Caco-2 (cell line): ENCODE data around the gene NCKAP5. TPM values are rescaled to one million over a fixed set of nuclear protein-coding genes. Genes with fewer than 3 reads are reported as not detected.

Experiments used
- BruUV-seq: library from RNA; stranded (reverse); fragments of 400-500 nt; replicated peaks from 2 replicates; lab custom pipeline; 2021; lab: Mats Ljungman, UMichigan
- CTCF ChIA-PET: fragments of 300-600 bp; sonication (Branson Sonifier 250); formaldehyde crosslinking; loops from one replicate; lab custom pipeline; 2022; ENCODE audit warnings: antibody characterized with exemption; lab: Charles Lee
- POLR2A ChIA-PET: fragments of 300-600 bp; sonication (Branson Sonifier 250); formaldehyde crosslinking; loops from one replicate; lab custom pipeline; 2022; ENCODE audit warnings: antibody characterized with exemption; lab: Charles Lee
- DNase-seq, 2 experiments: peaks; one replicate each; pipeline versions ENCODE4 v3.0.0 to v3.0.0-alpha.2; 2020 to 2022
- H3K27me3 ChIP-seq: replicated peaks from 2 replicates; pipeline ENCODE4 v1.6.0; 2011; ENCODE audit warnings: low read length; ENCODE audit not compliant: control insufficient read depth, insufficient read depth
- H3K36me3 ChIP-seq: 2 replicates; pipeline ENCODE4 v1.5.1; 2011; ENCODE audit warnings: low read length; ENCODE audit not compliant: control insufficient read depth, insufficient read depth
- H3K4me1 ChIP-seq: fragments of 250-450 bp; sonication (Bioruptor Pico); 2 replicates; pipeline ENCODE4 v1.5.1; 2020; ENCODE audit warnings: mild to moderate bottlenecking
- H3K4me3 ChIP-seq: 2 replicates; pipeline ENCODE4 v1.5.1; 2011; ENCODE audit warnings: low read depth, mild to moderate bottlenecking, control low read depth, low read length
- H3K9me3 ChIP-seq: fragments of 250-450 bp; sonication (Bioruptor Pico); 2 replicates; pipeline ENCODE4 v1.5.1; 2020; ENCODE audit warnings: mild to moderate bottlenecking, moderate library complexity
- H3K27ac Mint-ChIP-seq: one replicate; pipeline ENCODE4 v1.8.0; 2022; ENCODE audit warnings: mixed read lengths; ENCODE audit not compliant: unreplicated experiment
- H3K27me3 Mint-ChIP-seq: one replicate; pipeline ENCODE4 v1.8.0; 2022; ENCODE audit warnings: mixed read lengths; ENCODE audit not compliant: insufficient read depth, unreplicated experiment
- H3K36me3 Mint-ChIP-seq: one replicate; pipeline ENCODE4 v1.8.0; 2022; ENCODE audit warnings: mild to moderate bottlenecking, mixed read lengths; ENCODE audit not compliant: insufficient read depth, unreplicated experiment
- H3K4me1 Mint-ChIP-seq: one replicate; pipeline ENCODE4 v1.8.0; 2022; ENCODE audit warnings: low read depth, mixed read lengths; ENCODE audit not compliant: unreplicated experiment
- H3K4me3 Mint-ChIP-seq: one replicate; pipeline ENCODE4 v1.8.0; 2022; ENCODE audit warnings: mild to moderate bottlenecking, moderate library complexity, mixed read lengths; ENCODE audit not compliant: unreplicated experiment
- H3K9me3 Mint-ChIP-seq: one replicate; pipeline ENCODE4 v1.8.0; 2022; ENCODE audit warnings: mixed read lengths; ENCODE audit not compliant: unreplicated experiment
- CTCF ChIP-seq, 2 experiments: fragments of 200-600 bp in 1 of 2; IDR thresholded peaks; 1 replicate in 1 of 2; 2 replicates in 1 of 2; pipeline versions ENCODE4 v1.5.1 to v1.8.0; 2011 to 2022; ENCODE audit warnings: antibody characterized with exemption in 1 of 2, control low read depth in 1 of 2, inconsistent platforms in 1 of 2, low read depth in 1 of 2, low read length in 1 of 2, mild to moderate bottlenecking in 1 of 2, moderate library complexity in 1 of 2; ENCODE audit not compliant: insufficient read depth in 1 of 2, severe bottlenecking in 1 of 2, unreplicated experiment in 1 of 2
- intact Hi-C: fragments of 100-400 bp; cut with micrococcal nuclease; formaldehyde crosslinking; loops from one replicate; pipeline ENCODE4 v1.10.0; 2022; ENCODE audit not compliant: unreplicated experiment
- total RNA-seq: library from RNA; stranded (reverse); gene quantifications from 2 replicates; pipeline ENCODE4 v1.2.3, GENCODE V29; 2022

Gene NCKAP5
- total RNA-seq, 1 experiment from 2014 or later: 3.8 TPM

DNA sequence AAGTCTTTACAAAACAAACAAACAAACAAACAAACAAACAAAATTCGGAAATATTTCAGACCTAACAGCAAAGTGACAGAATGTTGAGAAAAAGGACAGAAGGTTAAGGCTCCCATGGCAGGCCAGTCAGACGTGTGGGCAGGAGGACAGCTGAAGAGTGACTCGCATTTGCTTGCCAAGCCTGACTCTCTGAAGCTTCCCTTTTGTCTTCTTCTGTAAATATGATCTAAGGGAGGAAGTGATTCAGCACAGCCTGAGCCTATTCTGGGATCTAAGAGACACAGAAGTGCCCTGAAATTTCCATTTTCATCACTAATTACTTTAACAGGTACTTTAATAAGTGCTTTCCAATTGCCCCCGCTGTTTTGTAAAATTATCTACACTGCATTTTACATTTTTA is 764.2 kb downstream of the NCKAP5 start:
- Histone ChIP-seq H3K9me3 (no peaks in the 10 kb centered on the region; the same call in 1 of the 2 replicates), H3K27me3 (no peaks in the 10 kb centered on the region), H3K4me1 (no peaks in the 10 kb centered on the region), H3K36me3 (no peaks in the 10 kb centered on the region), H3K4me3 (no peak overlapping the region)
- H3K27ac Mint-ChIP-seq: no peak overlapping the region
- no peaks in the 10 kb centered on the region for H3K27me3 Mint-ChIP-seq
- TF ChIP-seq CTCF (IDR thresholded peaks at IDR 0.05; ENCODE audit: insufficient read depth in 1 of 2, low read depth in 1 of 2, low read length in 1 of 2, severe bottlenecking in 1 of 2, unreplicated experiment in 1 of 2): no peak
- ChIA-PET CTCF (no interaction called here), POLR2A (no interaction called here)
- peaks cover 36% of the 10 kb centered on the region for H3K9me3 Mint-ChIP-seq
- no TSS peak for BruUV-seq
- intact Hi-C loops: no loop called here
- H3K36me3 Mint-ChIP-seq: no peaks in the 10 kb centered on the region
- no peak for DNase-seq
- H3K4me3 Mint-ChIP-seq: no peak overlapping the region
- H3K4me1 Mint-ChIP-seq: no peaks in the 10 kb centered on the region

- Mint-ChIP-seq H3K27ac (no peak overlapping the region), H3K36me3 (no peaks in the 10 kb centered on the region), H3K27me3 (no peaks in the 10 kb centered on the region), H3K9me3 (no peaks in the 10 kb centered on the region), H3K4me3 (no peak overlapping the region), H3K4me1 (no peaks in the 10 kb centered on the region)
- no peaks in the 10 kb centered on the region for H3K36me3 ChIP-seq
- POLR2A ChIA-PET: no interaction called here
- no TSS peak for BruUV-seq
- H3K9me3 ChIP-seq: no peaks in the 10 kb centered on the region
- no peaks in the 10 kb centered on the region for H3K27me3 ChIP-seq
- no peak overlapping the region for H3K4me3 ChIP-seq
- TF ChIP-seq CTCF (IDR thresholded peaks at IDR 0.05; ENCODE audit: insufficient read depth in 1 of 2, low read depth in 1 of 2, low read length in 1 of 2, severe bottlenecking in 1 of 2, unreplicated experiment in 1 of 2): no peak
- intact Hi-C loops: loop anchor here (10.0 kb wide), 1 partner anchor 124 kb away; the partner anchor contains the start of gene LYPD1
- no peaks in the 10 kb centered on the region for H3K4me1 ChIP-seq
- DNase-seq: no peak
- CTCF ChIA-PET: no interaction called here
These were observed 769.9 kb downstream of the NCKAP5 start for GRCh38 chr2:132798341-132798740.

DNA sequence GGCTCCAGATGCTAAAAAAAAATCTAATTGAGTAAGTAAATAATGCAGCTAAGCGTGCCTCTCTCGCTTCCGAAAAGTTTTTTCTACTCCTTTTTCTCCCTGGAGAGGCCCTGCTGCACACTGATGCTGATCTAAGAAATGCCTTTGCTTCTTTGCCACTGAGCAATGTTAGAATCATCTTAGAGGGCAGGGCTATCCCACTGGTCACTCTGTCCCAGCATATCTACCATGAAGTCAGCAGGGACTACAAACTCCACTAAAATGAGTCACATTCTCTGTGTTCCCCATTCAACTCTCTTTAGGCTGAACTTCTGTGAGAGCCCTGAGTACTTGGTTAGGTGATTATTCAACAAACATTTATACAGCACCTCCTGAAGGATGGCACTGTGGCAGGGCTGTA is 770.7 kb downstream of the NCKAP5 start:
- Histone ChIP-seq H3K27me3 (no peaks in the 10 kb centered on the region), H3K9me3 (no peaks in the 10 kb centered on the region), H3K4me3 (no peak overlapping the region), H3K36me3 (no peaks in the 10 kb centered on the region), H3K4me1 (no peaks in the 10 kb centered on the region)
- TF ChIP-seq CTCF (IDR thresholded peaks at IDR 0.05; ENCODE audit: insufficient read depth in 1 of 2, low read depth in 1 of 2, low read length in 1 of 2, severe bottlenecking in 1 of 2, unreplicated experiment in 1 of 2): no peak
- intact Hi-C loops: loop anchor here (10.0 kb wide), 1 partner anchor 123 kb away; the partner anchor contains the start of gene LYPD1
- BruUV-seq: no TSS peak
- H3K36me3 Mint-ChIP-seq: no peaks in the 10 kb centered on the region
- POLR2A ChIA-PET: no interaction called here
- CTCF ChIA-PET: no interaction called here
- no peaks in the 10 kb centered on the region for H3K9me3 Mint-ChIP-seq
- no peak overlapping the region for H3K4me3 Mint-ChIP-seq
- H3K4me1 Mint-ChIP-seq: no peaks in the 10 kb centered on the region
- H3K27ac Mint-ChIP-seq: no peak overlapping the region
- H3K27me3 Mint-ChIP-seq: no peaks in the 10 kb centered on the region
- no peak for DNase-seq
